Measurements from ENCODE around the gene GOLM1.

DNA sequence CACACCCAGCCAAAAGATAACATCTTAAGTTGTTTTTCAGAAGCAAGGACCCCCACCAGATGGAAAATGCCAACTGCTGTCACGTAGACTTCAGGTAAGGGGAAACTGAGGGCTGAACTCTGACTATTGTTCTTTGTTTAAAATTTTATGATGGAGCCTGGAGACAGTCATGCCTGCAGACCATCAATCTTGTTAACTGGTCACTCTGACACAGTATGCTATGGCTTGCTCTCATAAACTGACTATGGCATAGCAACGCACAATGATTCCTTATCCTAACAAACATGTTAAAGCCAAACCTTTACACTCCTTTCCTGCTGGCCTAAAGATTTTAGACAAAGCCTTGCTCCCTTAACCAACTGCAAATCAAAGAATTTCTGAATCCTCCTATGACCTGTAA is 43.6 kb upstream of the GOLM1 start:
- TF ChIP-seq, protein P1, sequence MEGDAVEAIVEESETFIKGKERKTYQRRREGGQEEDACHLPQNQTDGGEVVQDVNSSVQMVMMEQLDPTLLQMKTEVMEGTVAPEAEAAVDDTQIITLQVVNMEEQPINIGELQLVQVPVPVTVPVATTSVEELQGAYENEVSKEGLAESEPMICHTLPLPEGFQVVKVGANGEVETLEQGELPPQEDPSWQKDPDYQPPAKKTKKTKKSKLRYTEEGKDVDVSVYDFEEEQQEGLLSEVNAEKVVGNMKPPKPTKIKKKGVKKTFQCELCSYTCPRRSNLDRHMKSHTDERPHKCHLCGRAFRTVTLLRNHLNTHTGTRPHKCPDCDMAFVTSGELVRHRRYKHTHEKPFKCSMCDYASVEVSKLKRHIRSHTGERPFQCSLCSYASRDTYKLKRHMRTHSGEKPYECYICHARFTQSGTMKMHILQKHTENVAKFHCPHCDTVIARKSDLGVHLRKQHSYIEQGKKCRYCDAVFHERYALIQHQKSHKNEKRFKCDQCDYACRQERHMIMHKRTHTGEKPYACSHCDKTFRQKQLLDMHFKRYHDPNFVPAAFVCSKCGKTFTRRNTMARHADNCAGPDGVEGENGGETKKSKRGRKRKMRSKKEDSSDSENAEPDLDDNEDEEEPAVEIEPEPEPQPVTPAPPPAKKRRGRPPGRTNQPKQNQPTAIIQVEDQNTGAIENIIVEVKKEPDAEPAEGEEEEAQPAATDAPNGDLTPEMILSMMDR (IDR thresholded peaks at IDR 0.05) = no peak
- TF ChIP-seq POLR2AphosphoS5 (IDR thresholded peaks at IDR 0.05; ENCODE audit: low read depth, low read length) (no peak), SIN3A (IDR thresholded peaks at IDR 0.05; ENCODE audit: borderline replicate concordance, insufficient read depth, low read depth, low read length) (no peak)
- TF ChIP-seq, protein P2, sequence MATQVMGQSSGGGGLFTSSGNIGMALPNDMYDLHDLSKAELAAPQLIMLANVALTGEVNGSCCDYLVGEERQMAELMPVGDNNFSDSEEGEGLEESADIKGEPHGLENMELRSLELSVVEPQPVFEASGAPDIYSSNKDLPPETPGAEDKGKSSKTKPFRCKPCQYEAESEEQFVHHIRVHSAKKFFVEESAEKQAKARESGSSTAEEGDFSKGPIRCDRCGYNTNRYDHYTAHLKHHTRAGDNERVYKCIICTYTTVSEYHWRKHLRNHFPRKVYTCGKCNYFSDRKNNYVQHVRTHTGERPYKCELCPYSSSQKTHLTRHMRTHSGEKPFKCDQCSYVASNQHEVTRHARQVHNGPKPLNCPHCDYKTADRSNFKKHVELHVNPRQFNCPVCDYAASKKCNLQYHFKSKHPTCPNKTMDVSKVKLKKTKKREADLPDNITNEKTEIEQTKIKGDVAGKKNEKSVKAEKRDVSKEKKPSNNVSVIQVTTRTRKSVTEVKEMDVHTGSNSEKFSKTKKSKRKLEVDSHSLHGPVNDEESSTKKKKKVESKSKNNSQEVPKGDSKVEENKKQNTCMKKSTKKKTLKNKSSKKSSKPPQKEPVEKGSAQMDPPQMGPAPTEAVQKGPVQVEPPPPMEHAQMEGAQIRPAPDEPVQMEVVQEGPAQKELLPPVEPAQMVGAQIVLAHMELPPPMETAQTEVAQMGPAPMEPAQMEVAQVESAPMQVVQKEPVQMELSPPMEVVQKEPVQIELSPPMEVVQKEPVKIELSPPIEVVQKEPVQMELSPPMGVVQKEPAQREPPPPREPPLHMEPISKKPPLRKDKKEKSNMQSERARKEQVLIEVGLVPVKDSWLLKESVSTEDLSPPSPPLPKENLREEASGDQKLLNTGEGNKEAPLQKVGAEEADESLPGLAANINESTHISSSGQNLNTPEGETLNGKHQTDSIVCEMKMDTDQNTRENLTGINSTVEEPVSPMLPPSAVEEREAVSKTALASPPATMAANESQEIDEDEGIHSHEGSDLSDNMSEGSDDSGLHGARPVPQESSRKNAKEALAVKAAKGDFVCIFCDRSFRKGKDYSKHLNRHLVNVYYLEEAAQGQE (IDR thresholded peaks at IDR 0.05; ENCODE audit: insufficient read depth in 1 of 2, low read depth in 2 of 2, low read length in 1 of 2) = no peak
